K562 (cell line): Measurements from ENCODE around the gene SCIN. TPM values are rescaled to one million over a fixed set of nuclear protein-coding genes. Genes with fewer than 3 reads are reported as not detected.
A peak's percentile ranks its signal among the peaks of the same experiment; 100 is the strongest.

Experiments
- ASH1L ChIP-seq: fragments of 450-650 bp; IDR thresholded peaks from 2 replicates; pipeline ENCODE4 v1.6.1; 2018; ENCODE audit warnings: borderline replicate concordance, mild to moderate bottlenecking, low read depth; ENCODE audit not compliant: partially characterized antibody
- FUS ChIP-seq: fragments of 200-400 bp; formaldehyde crosslinking; optimal IDR thresholded peaks from 2 replicates; pipeline ENCODE3; 2017; ENCODE audit warnings: low read depth, low read length
- HDAC6 ChIP-seq: IDR thresholded peaks from 2 replicates; pipeline ENCODE4 v1.6.1; 2012; ENCODE audit warnings: low read depth, mild to moderate bottlenecking, control low read depth, inconsistent platforms, low read length, moderate library complexity
- HLTF ChIP-seq: fragments of 450-650 bp; IDR thresholded peaks from 2 replicates; pipeline ENCODE4 v1.6.1; 2016
- LARP7 ChIP-seq: fragments of 450-650 bp; IDR thresholded peaks from 2 replicates; pipeline ENCODE4 v1.6.1; 2016
- MAFF ChIP-seq: IDR thresholded peaks from 2 replicates; pipeline ENCODE4 v1.6.1; 2012; ENCODE audit warnings: low read length, improper control_type of control experiment
- NONO ChIP-seq, 2 experiments: fragments of 200-400 bp in 1 of 2; fragments of 450-650 bp in 1 of 2; formaldehyde crosslinking in 1 of 2; IDR thresholded peaks; 2 replicates each; pipeline ENCODE4 v1.6.1; 2017; ENCODE audit warnings: low read depth in 2 of 2, mild to moderate bottlenecking in 2 of 2, moderate library complexity in 2 of 2, low read length in 1 of 2
- POLR2G ChIP-seq: fragments of 200-400 bp; formaldehyde crosslinking; IDR thresholded peaks from 2 replicates; pipeline ENCODE4 v1.6.1; 2017; ENCODE audit warnings: low read depth, mild to moderate bottlenecking, antibody characterized with exemption, low read length, moderate library complexity
- SNIP1 ChIP-seq: fragments of 450-650 bp; IDR thresholded peaks from 2 replicates; pipeline ENCODE4 v1.7.1; 2017; ENCODE audit warnings: low read depth, mild to moderate bottlenecking
- U2AF1 ChIP-seq: fragments of 200-400 bp; formaldehyde crosslinking; optimal IDR thresholded peaks from 2 replicates; pipeline ENCODE3; 2017; ENCODE audit warnings: mild to moderate bottlenecking, low read depth, low read length, moderate library complexity
- ZBTB17 ChIP-seq: fragments of 450-650 bp; formaldehyde crosslinking; IDR thresholded peaks from 2 replicates; pipeline ENCODE4 v1.4.0; 2020; ENCODE audit warnings: mild to moderate bottlenecking
- ZNF436 ChIP-seq: fragments of 250-450, 450-650 bp; sonication (Bioruptor Pico); formaldehyde crosslinking; IDR thresholded peaks from 2 replicates; pipeline ENCODE4 v1.7.0; 2020; ENCODE audit warnings: mild to moderate bottlenecking
- polyA plus RNA-seq, 8 experiments: library from polyadenylated mRNA; depleted of rRNA in 4 of 8; stranded (reverse) in 5 of 8; unstranded in 3 of 8; fragments of >200 nt; fragmentation: Nextera tagmentation in 2 of 8; fragmentation: Illumina TruSeq in 1 of 8; extraction: Ambion mirVana in 2 of 8; extraction: Trizol in 1 of 8; gene quantifications; 2 replicates each; pipeline versions ENCODE4 v1.2.1 to v1.2.3, GENCODE V29; 2011 to 2014; ENCODE audit warnings: inconsistent platforms in 1 of 8, missing spikeins in 1 of 8
- total RNA-seq, 7 experiments: library from RNA; depleted of rRNA in 6 of 7; stranded (reverse); fragments of >200 nt in 6 of 7; fragmentation: Illumina TruSeq in 2 of 7; extraction: Trizol in 2 of 7; gene quantifications; 2 replicates each; pipeline versions ENCODE4 v1.2.1 to v1.2.3, GENCODE V29; 2011 to 2021; ENCODE audit warnings: low replicate concordance in 1 of 7
- TF ChIP-seq, protein P1 (sequence below): fragments of 200-800 bp; sonication (Bioruptor generic); IDR thresholded peaks from 2 replicates; pipeline ENCODE4 v1.6.1; 2016; ENCODE audit warnings: missing genetic modification characterization, missing compliant biosample characterization
- TF ChIP-seq, protein P2 (sequence below), 2 experiments: fragments of 450-650 bp; IDR thresholded peaks; 2 replicates each; pipeline ENCODE4 v1.6.1; 2016
- TF ChIP-seq, protein P3 (sequence below): fragments of 250-450 bp; sonication (Bioruptor Pico); IDR thresholded peaks from 2 replicates; pipeline ENCODE4 v1.8.0; 2021; ENCODE audit warnings: borderline replicate concordance, mild to moderate bottlenecking, moderate library complexity; ENCODE audit not compliant: poor library complexity, severe bottlenecking
- TF ChIP-seq, protein P4 (sequence below), 2 experiments: fragments of 450-650 bp in 1 of 2; sonication (generic) in 1 of 2; formaldehyde crosslinking; conservative IDR thresholded peaks; 2 replicates each; pipeline versions ENCODE4 v1.4.0 to v1.8.1; 2020 to 2022; ENCODE audit warnings: mild to moderate bottlenecking in 1 of 2, missing genetic modification reagents in 1 of 2
- TF ChIP-seq, protein P5 (sequence below): fragments of 250-450 bp; sonication (Bioruptor Pico); IDR thresholded peaks from 2 replicates; pipeline ENCODE4 v1.8.0; 2022; ENCODE audit warnings: moderate library complexity, mild to moderate bottlenecking, inconsistent platforms
- TF ChIP-seq, protein P6 (sequence below): IDR thresholded peaks from 2 replicates; pipeline ENCODE4 v1.6.1; 2016; ENCODE audit warnings: missing genetic modification characterization, missing compliant biosample characterization

The SCIN gene
- total and polyA plus RNA-seq, 9 of the 15 experiments (the other 6 are each of a cell fraction or from before 2014, with no cell fraction given), result 0.67 to 18.2 (median 10.6) TPM

DNA sequence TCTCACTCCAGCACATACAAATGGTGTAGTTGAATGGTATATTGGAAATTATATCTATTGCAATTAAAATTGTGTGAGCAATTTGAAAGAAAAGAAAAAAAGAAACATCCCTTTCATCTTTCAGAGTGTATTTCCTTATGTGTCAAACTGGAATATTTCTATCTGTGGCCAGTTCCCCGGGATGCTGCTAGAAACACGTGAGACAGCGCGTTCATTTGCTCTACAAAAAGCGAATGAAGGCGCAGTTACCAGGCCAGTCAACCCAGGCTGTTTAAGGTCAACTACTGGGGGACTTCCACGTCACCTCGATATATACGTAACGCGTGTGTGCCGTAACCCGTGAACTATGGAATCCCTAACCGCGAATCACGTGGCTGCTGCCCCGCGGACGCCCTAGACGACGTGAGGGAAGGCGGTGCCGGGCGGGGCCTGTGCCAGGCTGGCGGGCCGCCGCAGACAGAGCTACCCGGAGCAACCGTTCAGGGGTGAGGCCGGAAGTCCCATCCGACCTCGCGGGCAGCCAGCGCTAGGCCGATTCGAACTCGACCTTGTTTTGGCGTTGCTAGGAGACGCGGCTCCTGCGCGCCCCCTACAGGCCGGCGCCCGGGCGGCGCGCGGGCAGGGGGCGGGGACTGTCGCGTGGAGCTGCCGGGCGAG is 115.8 kb downstream of the SCIN start (continued):
- TF ChIP-seq, protein P1, sequence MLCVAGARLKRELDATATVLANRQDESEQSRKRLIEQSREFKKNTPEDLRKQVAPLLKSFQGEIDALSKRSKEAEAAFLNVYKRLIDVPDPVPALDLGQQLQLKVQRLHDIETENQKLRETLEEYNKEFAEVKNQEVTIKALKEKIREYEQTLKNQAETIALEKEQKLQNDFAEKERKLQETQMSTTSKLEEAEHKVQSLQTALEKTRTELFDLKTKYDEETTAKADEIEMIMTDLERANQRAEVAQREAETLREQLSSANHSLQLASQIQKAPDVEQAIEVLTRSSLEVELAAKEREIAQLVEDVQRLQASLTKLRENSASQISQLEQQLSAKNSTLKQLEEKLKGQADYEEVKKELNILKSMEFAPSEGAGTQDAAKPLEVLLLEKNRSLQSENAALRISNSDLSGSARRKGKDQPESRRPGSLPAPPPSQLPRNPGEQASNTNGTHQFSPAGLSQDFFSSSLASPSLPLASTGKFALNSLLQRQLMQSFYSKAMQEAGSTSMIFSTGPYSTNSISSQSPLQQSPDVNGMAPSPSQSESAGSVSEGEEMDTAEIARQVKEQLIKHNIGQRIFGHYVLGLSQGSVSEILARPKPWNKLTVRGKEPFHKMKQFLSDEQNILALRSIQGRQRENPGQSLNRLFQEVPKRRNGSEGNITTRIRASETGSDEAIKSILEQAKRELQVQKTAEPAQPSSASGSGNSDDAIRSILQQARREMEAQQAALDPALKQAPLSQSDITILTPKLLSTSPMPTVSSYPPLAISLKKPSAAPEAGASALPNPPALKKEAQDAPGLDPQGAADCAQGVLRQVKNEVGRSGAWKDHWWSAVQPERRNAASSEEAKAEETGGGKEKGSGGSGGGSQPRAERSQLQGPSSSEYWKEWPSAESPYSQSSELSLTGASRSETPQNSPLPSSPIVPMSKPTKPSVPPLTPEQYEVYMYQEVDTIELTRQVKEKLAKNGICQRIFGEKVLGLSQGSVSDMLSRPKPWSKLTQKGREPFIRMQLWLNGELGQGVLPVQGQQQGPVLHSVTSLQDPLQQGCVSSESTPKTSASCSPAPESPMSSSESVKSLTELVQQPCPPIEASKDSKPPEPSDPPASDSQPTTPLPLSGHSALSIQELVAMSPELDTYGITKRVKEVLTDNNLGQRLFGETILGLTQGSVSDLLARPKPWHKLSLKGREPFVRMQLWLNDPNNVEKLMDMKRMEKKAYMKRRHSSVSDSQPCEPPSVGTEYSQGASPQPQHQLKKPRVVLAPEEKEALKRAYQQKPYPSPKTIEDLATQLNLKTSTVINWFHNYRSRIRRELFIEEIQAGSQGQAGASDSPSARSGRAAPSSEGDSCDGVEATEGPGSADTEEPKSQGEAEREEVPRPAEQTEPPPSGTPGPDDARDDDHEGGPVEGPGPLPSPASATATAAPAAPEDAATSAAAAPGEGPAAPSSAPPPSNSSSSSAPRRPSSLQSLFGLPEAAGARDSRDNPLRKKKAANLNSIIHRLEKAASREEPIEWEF (CRISPR knock-in tag), result no peak
- TF ChIP-seq ZBTB17 (CRISPR knock-in tag) (peak; percentile 91), HLTF (no peak), POLR2G (no peak), NONO (IDR thresholded peaks at IDR 0.05; ENCODE audit: low read depth in 2 of 2, low read length in 1 of 2) (peak in 1 of 2 experiments; percentile 85; a peak in 2 of 4 replicates), FUS (no peak), ASH1L (no peak), U2AF1 (no peak), ZNF436 (CRISPR knock-in tag) (no peak), LARP7 (no peak), SNIP1 (no peak), HDAC6 (no peak), MAFF (no peak)
- TF ChIP-seq, protein P2, sequence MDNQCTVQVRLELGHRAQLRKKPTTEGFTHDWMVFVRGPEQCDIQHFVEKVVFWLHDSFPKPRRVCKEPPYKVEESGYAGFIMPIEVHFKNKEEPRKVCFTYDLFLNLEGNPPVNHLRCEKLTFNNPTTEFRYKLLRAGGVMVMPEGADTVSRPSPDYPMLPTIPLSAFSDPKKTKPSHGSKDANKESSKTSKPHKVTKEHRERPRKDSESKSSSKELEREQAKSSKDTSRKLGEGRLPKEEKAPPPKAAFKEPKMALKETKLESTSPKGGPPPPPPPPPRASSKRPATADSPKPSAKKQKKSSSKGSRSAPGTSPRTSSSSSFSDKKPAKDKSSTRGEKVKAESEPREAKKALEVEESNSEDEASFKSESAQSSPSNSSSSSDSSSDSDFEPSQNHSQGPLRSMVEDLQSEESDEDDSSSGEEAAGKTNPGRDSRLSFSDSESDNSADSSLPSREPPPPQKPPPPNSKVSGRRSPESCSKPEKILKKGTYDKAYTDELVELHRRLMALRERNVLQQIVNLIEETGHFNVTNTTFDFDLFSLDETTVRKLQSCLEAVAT (IDR thresholded peaks at IDR 0.05), result peak in 1 of 2 experiments; percentile 93; a peak in 2 of 4 replicates
- TF ChIP-seq, protein P3, sequence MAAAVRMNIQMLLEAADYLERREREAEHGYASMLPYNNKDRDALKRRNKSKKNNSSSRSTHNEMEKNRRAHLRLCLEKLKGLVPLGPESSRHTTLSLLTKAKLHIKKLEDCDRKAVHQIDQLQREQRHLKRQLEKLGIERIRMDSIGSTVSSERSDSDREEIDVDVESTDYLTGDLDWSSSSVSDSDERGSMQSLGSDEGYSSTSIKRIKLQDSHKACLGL (CRISPR knock-in tag), result peak; percentile 72
- TF ChIP-seq, protein P4, sequence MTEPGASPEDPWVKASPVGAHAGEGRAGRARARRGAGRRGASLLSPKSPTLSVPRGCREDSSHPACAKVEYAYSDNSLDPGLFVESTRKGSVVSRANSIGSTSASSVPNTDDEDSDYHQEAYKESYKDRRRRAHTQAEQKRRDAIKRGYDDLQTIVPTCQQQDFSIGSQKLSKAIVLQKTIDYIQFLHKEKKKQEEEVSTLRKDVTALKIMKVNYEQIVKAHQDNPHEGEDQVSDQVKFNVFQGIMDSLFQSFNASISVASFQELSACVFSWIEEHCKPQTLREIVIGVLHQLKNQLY (CRISPR knock-in tag; conservative IDR thresholded peaks at IDR 0.05), result no peak
- TF ChIP-seq, protein P5, sequence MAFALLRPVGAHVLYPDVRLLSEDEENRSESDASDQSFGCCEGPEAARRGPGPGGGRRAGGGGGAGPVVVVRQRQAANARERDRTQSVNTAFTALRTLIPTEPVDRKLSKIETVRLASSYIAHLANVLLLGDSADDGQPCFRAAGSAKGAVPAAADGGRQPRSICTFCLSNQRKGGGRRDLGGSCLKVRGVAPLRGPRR (CRISPR knock-in tag), result no peak
- TF ChIP-seq, protein P6, sequence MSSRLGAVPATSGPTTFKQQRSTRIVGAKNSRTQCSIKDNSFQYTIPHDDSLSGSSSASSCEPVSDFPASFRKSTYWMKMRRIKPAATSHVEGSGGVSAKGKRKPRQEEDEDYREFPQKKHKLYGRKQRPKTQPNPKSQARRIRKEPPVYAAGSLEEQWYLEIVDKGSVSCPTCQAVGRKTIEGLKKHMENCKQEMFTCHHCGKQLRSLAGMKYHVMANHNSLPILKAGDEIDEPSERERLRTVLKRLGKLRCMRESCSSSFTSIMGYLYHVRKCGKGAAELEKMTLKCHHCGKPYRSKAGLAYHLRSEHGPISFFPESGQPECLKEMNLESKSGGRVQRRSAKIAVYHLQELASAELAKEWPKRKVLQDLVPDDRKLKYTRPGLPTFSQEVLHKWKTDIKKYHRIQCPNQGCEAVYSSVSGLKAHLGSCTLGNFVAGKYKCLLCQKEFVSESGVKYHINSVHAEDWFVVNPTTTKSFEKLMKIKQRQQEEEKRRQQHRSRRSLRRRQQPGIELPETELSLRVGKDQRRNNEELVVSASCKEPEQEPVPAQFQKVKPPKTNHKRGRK (tag), result no peak
